ENCODE measurements around the gene ZMYND8.

GRCh38 chr20:47263080-47263464 is 93.4 kb downstream of the ZMYND8 start:
- TF ChIP-seq GATA2 (IDR thresholded peaks at IDR 0.05; ENCODE audit: low read depth, low read length): no peak
- TF ChIP-seq GATA3 (IDR thresholded peaks at IDR 0.05; ENCODE audit: low read depth, low read length): no peak

Data from SH-SY5Y (cell line).